K562 (cell line): ENCODE results near the gene PMM1. TPM values are rescaled to one million over a fixed set of nuclear protein-coding genes. Genes with fewer than 3 reads are reported as not detected.

Experiments
- ARID2 ChIP-seq: fragments of 450-650 bp; IDR thresholded peaks from 2 replicates; pipeline ENCODE4 v1.6.1; 2017; ENCODE audit warnings: antibody characterized with exemption, mild to moderate bottlenecking
- BHLHE40 ChIP-seq: IDR thresholded peaks from 2 replicates; pipeline ENCODE4 v1.6.1; 2011; ENCODE audit warnings: low read length, improper control_type of control experiment
- KLF6 ChIP-seq: fragments of 250-450 bp; sonication (Bioruptor Pico); IDR thresholded peaks from 2 replicates; pipeline ENCODE4 v1.4.0; 2020; ENCODE audit warnings: mild to moderate bottlenecking, moderate library complexity, borderline replicate concordance
- LARP7 ChIP-seq: fragments of 450-650 bp; IDR thresholded peaks from 2 replicates; pipeline ENCODE4 v1.6.1; 2016
- MYNN ChIP-seq, 2 experiments: sonication (generic); formaldehyde crosslinking in 1 of 2; IDR thresholded peaks; 2 replicates each; pipeline versions ENCODE4 v1.5.0 to v1.6.1; 2016 to 2020; ENCODE audit warnings: antibody characterized with exemption in 1 of 2, missing genetic modification reagents in 1 of 2
- NR2C2 ChIP-seq, 2 experiments: fragments of 200-800 bp in 1 of 2; sonication (Bioruptor generic) in 1 of 2; sonication (generic) in 1 of 2; formaldehyde crosslinking in 1 of 2; IDR thresholded peaks; 2 replicates each; pipeline versions ENCODE4 v1.6.1 to v1.8.0; 2016 to 2022; ENCODE audit warnings: mild to moderate bottlenecking in 1 of 2, missing compliant biosample characterization in 1 of 2, missing genetic modification characterization in 1 of 2, missing genetic modification reagents in 1 of 2
- ZC3H11A ChIP-seq: IDR thresholded peaks from 2 replicates; pipeline ENCODE4 v1.6.1; 2012; ENCODE audit warnings: low read depth, low read length, improper control_type of control experiment
- ZNF584 ChIP-seq: fragments of 200-800 bp; sonication (Bioruptor generic); IDR thresholded peaks from 2 replicates; pipeline ENCODE4 v1.6.1; 2016; ENCODE audit warnings: low read depth, mild to moderate bottlenecking, missing genetic modification characterization, missing compliant biosample characterization
- polyA plus RNA-seq, 8 experiments: library from polyadenylated mRNA; depleted of rRNA in 4 of 8; stranded (reverse) in 5 of 8; unstranded in 3 of 8; fragments of >200 nt; fragmentation: Nextera tagmentation in 2 of 8; fragmentation: Illumina TruSeq in 1 of 8; extraction: Ambion mirVana in 2 of 8; extraction: Trizol in 1 of 8; gene quantifications; 2 replicates each; pipeline versions ENCODE4 v1.2.1 to v1.2.3, GENCODE V29; 2011 to 2014; ENCODE audit warnings: inconsistent platforms in 1 of 8, missing spikeins in 1 of 8
- total RNA-seq, 7 experiments: library from RNA; depleted of rRNA in 6 of 7; stranded (reverse); fragments of >200 nt in 6 of 7; fragmentation: Illumina TruSeq in 2 of 7; extraction: Trizol in 2 of 7; gene quantifications; 2 replicates each; pipeline versions ENCODE4 v1.2.1 to v1.2.3, GENCODE V29; 2011 to 2021; ENCODE audit warnings: low replicate concordance in 1 of 7
- TF ChIP-seq, protein P1 (sequence below), 2 experiments: fragments of 250-450 bp in 1 of 2; fragments of 450-650 bp in 1 of 2; sonication (Bioruptor Pico) in 1 of 2; IDR thresholded peaks; 2 replicates each; pipeline versions ENCODE4 v1.6.1 to v1.8.0; 2016 to 2021; ENCODE audit warnings: mild to moderate bottlenecking in 2 of 2, moderate library complexity in 2 of 2, missing compliant biosample characterization in 1 of 2, missing genetic modification characterization in 1 of 2
- TF ChIP-seq, protein P2 (sequence below), 2 experiments: fragments of 450-650 bp; formaldehyde crosslinking in 1 of 2; IDR thresholded peaks; 2 replicates each; pipeline versions ENCODE4 v1.4.0 to v1.6.1; 2014 to 2020; ENCODE audit warnings: mild to moderate bottlenecking in 2 of 2, borderline replicate concordance in 1 of 2, low read depth in 1 of 2
- TF ChIP-seq, protein P3 (sequence below): fragments of 450-650 bp; IDR thresholded peaks from 2 replicates; pipeline ENCODE4 v1.6.1; 2017; ENCODE audit warnings: antibody characterized with exemption, mild to moderate bottlenecking

The PMM1 gene
- total and polyA plus RNA-seq, 9 of the 15 experiments (the other 6 are each of a cell fraction or from before 2014, with no cell fraction given) = 10.2 to 31.7 (median 20.3) TPM

DNA sequence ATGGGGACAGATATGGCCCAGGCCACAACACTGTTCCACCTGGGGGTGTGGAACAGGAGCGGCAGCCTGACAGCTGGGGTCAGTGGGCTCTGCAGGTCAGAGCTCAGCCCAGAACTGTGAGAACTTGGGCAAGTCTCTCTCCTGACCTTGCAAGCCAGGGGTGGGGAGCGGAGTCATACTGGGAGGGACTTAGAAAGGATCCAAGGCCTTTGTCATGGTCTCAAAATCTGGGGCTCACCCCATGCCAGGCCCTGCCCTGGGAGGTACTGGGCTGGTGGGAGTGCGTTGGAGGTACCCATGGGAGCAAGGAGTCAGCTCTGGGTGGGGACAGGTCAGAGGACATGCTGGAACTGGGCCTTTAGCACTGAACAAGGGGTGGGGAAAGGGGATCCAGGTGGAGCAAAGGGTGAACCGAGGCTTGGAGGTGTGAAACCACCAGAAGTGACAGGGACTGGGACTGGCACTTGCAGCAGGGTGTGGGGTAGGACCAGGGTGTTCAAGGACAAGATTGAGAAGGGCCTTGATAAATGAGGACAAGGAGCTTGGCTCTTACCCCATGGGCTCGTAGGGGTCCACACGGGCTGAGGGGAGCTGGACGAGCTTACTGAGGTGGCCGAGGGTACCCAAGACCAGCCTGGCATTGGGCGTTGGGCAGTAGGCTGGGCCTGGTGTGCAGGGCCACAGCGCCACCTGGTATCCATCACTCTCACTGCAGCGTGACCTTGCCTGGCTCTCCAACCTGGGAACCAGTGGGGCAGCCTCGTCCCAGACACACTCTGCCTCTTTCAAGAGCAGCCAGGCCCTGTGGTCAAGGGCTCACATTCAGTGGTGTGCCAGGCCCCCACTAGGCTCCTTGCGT is 7.4 kb upstream of the PMM1 start (continued):
- TF ChIP-seq, protein P1, sequence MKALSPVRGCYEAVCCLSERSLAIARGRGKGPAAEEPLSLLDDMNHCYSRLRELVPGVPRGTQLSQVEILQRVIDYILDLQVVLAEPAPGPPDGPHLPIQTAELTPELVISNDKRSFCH (CRISPR knock-in tag; IDR thresholded peaks at IDR 0.05) = no peak
- TF ChIP-seq, protein P1 (tag; IDR thresholded peaks at IDR 0.05) = no peak
- TF ChIP-seq, protein P2, sequence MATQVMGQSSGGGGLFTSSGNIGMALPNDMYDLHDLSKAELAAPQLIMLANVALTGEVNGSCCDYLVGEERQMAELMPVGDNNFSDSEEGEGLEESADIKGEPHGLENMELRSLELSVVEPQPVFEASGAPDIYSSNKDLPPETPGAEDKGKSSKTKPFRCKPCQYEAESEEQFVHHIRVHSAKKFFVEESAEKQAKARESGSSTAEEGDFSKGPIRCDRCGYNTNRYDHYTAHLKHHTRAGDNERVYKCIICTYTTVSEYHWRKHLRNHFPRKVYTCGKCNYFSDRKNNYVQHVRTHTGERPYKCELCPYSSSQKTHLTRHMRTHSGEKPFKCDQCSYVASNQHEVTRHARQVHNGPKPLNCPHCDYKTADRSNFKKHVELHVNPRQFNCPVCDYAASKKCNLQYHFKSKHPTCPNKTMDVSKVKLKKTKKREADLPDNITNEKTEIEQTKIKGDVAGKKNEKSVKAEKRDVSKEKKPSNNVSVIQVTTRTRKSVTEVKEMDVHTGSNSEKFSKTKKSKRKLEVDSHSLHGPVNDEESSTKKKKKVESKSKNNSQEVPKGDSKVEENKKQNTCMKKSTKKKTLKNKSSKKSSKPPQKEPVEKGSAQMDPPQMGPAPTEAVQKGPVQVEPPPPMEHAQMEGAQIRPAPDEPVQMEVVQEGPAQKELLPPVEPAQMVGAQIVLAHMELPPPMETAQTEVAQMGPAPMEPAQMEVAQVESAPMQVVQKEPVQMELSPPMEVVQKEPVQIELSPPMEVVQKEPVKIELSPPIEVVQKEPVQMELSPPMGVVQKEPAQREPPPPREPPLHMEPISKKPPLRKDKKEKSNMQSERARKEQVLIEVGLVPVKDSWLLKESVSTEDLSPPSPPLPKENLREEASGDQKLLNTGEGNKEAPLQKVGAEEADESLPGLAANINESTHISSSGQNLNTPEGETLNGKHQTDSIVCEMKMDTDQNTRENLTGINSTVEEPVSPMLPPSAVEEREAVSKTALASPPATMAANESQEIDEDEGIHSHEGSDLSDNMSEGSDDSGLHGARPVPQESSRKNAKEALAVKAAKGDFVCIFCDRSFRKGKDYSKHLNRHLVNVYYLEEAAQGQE (IDR thresholded peaks at IDR 0.05; ENCODE audit: borderline replicate concordance) = peak; percentile 75
- TF ChIP-seq, protein P2 (CRISPR knock-in tag; IDR thresholded peaks at IDR 0.05; ENCODE audit: low read depth) = no peak
- 0 out of 2 replicates have a peak, but pooled peaks have one; percentile 39 for TF ChIP-seq ARID2
- TF ChIP-seq, protein P3, sequence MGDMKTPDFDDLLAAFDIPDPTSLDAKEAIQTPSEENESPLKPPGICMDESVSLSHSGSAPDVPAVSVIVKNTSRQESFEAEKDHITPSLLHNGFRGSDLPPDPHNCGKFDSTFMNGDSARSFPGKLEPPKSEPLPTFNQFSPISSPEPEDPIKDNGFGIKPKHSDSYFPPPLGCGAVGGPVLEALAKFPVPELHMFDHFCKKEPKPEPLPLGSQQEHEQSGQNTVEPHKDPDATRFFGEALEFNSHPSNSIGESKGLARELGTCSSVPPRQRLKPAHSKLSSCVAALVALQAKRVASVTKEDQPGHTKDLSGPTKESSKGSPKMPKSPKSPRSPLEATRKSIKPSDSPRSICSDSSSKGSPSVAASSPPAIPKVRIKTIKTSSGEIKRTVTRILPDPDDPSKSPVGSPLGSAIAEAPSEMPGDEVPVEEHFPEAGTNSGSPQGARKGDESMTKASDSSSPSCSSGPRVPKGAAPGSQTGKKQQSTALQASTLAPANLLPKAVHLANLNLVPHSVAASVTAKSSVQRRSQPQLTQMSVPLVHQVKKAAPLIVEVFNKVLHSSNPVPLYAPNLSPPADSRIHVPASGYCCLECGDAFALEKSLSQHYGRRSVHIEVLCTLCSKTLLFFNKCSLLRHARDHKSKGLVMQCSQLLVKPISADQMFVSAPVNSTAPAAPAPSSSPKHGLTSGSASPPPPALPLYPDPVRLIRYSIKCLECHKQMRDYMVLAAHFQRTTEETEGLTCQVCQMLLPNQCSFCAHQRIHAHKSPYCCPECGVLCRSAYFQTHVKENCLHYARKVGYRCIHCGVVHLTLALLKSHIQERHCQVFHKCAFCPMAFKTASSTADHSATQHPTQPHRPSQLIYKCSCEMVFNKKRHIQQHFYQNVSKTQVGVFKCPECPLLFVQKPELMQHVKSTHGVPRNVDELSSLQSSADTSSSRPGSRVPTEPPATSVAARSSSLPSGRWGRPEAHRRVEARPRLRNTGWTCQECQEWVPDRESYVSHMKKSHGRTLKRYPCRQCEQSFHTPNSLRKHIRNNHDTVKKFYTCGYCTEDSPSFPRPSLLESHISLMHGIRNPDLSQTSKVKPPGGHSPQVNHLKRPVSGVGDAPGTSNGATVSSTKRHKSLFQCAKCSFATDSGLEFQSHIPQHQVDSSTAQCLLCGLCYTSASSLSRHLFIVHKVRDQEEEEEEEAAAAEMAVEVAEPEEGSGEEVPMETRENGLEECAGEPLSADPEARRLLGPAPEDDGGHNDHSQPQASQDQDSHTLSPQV = 0 out of 2 replicates have a peak, but pooled peaks have one; percentile 41
- no peak for TF ChIP-seq ZC3H11A
- no peak for TF ChIP-seq NR2C2 (CRISPR knock-in tag; IDR thresholded peaks at IDR 0.05)
- TF ChIP-seq NR2C2 (tag; IDR thresholded peaks at IDR 0.05) = 0 out of 2 replicates have a peak, but pooled peaks have one; percentile 24
- peak; percentile 73; the same call in 1 of the 2 replicates for TF ChIP-seq MYNN (IDR thresholded peaks at IDR 0.05)
- TF ChIP-seq MYNN (CRISPR knock-in tag; IDR thresholded peaks at IDR 0.05) = no peak
- TF ChIP-seq LARP7 = no peak
- TF ChIP-seq BHLHE40 = peak; percentile 23; the same call in 1 of the 2 replicates
- TF ChIP-seq ZNF584 (CRISPR knock-in tag) = no peak
- no peak for TF ChIP-seq KLF6 (CRISPR knock-in tag)
